ENCODE measurements around the gene PCAT7. TPM values are rescaled to one million over a fixed set of nuclear protein-coding genes. Genes with fewer than 3 reads are reported as not detected.

PCAT7 gene
- total and polyA plus RNA-seq, 9 of the 15 experiments (the other 6 are each of a cell fraction or from before 2014, with no cell fraction given) = 0.09 to 0.13 TPM; not detected in 7

GRCh38 chr9:94611638-94612068 is 56.8 kb downstream of the PCAT7 start:
- H3K27me3 ChIP-seq (ENCODE audit: control insufficient read depth in 2 of 2, insufficient read depth in 2 of 2, low read length in 2 of 2) = peaks cover 17 to 55% of the 10 kb centered on the region in 2 experiments; a peak in 4 of 5 replicates
- no peak overlapping the region for H3K4me2 ChIP-seq (ENCODE audit: insufficient read depth, low read length)
- TF ChIP-seq ZFP91 (CRISPR knock-in tag; IDR thresholded peaks at IDR 0.05) (peak; percentile 62; the same call in 1 of the 2 replicates), HMBOX1 (IDR thresholded peaks at IDR 0.05) (peak; percentile 58), CTCFL (IDR thresholded peaks at IDR 0.05; ENCODE audit: borderline replicate concordance, insufficient read depth, low read depth, low read length, poor library complexity, severe bottlenecking) (no peak)
- CTCF ChIA-PET (ENCODE audit: low intra/inter-chr PET ratio) = no interaction called here
- DNase-seq (ENCODE audit: extremely low read depth in 1 of 4, low spot score in 3 of 4) (no peak), FAIRE-seq (no peak), ATAC-seq (no peak)
- in situ Hi-C loops (cut with MboI) = no loop called here
- H3K79me2 ChIP-seq (ENCODE audit: control insufficient read depth, insufficient read depth, low read length) = no peaks in the 10 kb centered on the region
- H4K20me1 ChIP-seq (replicated peaks; ENCODE audit: control insufficient read depth, insufficient read depth, low read length) = no peaks in the 10 kb centered on the region
- H3K4me1 ChIP-seq (replicated peaks in 1 of 2; ENCODE audit: control insufficient read depth in 2 of 2, insufficient read depth in 2 of 2, low read length in 2 of 2) = 0 out of 5 replicates have a peak, but pooled peaks cover 0 to 3% of the 10 kb centered on the region in 2 experiments
- POLR2A ChIA-PET = no interaction called here
- intact Hi-C loops (cut with micrococcal nuclease) = no loop called here
- BruUV-seq (replicated peaks) = no TSS peak
- H3K9ac ChIP-seq (ENCODE audit: insufficient read depth in 1 of 2, low read depth in 2 of 2, low read length in 2 of 2) = no peak overlapping the region
- H3K4me3 ChIP-seq = no peak overlapping the region
- no peak overlapping the region for H3K27ac ChIP-seq (ENCODE audit: extremely low read depth, low read depth, low read length)
- no peaks in the 10 kb centered on the region for H3K36me3 ChIP-seq (ENCODE audit: control insufficient read depth, insufficient read depth, low read length)
- H2AFZ ChIP-seq (ENCODE audit: low read depth, low read length) = no peak overlapping the region
- 0% methylated on average over 3 of the region's 3 CpGs for WGBS (ENCODE audit: insufficient coverage, low coverage, missing lambda C conversion rate)
- no peaks in the 10 kb centered on the region for H3K9me1 ChIP-seq (ENCODE audit: control insufficient read depth, insufficient read depth, low read length)
- H3K9me3 ChIP-seq (replicated peaks; ENCODE audit: control insufficient read depth, insufficient read depth, low read depth, low read length) = no peaks in the 10 kb centered on the region

Measured in K562 (cell line).